Measurements from ENCODE around the gene STAT5A.
"Not testable (repeated sequence)": the region's sequence is repeated elsewhere in the genome, so short reads cannot be mapped to it uniquely, and the experiment has no call there.

DNA sequence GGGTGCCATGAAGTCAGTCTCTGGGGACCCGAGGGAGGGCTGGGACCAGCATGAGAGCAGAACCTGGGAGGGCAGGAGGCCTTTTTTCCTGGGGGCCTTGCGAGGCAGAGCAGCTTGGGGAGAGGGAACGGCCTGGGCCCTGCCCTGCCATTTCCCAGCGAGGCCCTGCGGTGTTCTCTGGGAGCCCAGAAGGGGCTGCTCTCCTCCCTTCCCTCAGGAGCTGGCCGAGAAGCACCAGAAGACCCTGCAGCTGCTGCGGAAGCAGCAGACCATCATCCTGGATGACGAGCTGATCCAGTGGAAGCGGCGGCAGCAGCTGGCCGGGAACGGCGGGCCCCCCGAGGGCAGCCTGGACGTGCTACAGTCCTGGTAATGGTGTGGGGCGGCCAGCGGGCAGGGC, 11.6 kb downstream of the STAT5A start:
- TF ChIP-seq POLR2A, CTCF (IDR thresholded peaks at IDR 0.05): not testable (repeated sequence)

Data from thyroid gland (tissue), 4 donors.